NCI-H2196 treated with DMSO at 0.1 percent for 48 hours (cell line): Measurements from ENCODE around the gene ARL4C.

ENCODE experiments used
- DNase-seq: peaks from one replicate; lab custom pipeline; 2025; ENCODE audit not compliant: unreplicated experiment; lab: John Stamatoyannopoulos, UW

The ARL4C gene

GRCh38 chr2:234500394-234501006 lies 3.6 kb upstream of the ARL4C start:
- peak; percentile 62 for DNase-seq

- no peak for DNase-seq
Observed at GRCh38 chr2:234497594-234498235, 834 bp upstream of the ARL4C start.

- DNase-seq, result no peak
Observed at GRCh38 chr2:234496055-234496834, 636 bp downstream of the ARL4C start.

- no peak for DNase-seq
Observed at GRCh38 chr2:234495251-234496054, 1.4 kb downstream of the ARL4C start.

- peak; percentile 50 for DNase-seq
Observed at GRCh38 chr2:234494361-234495250, 2.3 kb downstream of the ARL4C start.

GRCh38 chr2:234493796-234494195 lies 3.1 kb downstream of the ARL4C start:
- DNase-seq, result no peak

- DNase-seq, result no peak
Observed at GRCh38 chr2:234492717-234493485, 4.0 kb downstream of the ARL4C start.

GRCh38 chr2:234491897-234492296 lies 5.0 kb downstream of the ARL4C start:
- no peak for DNase-seq

GRCh38 chr2:234491281-234491680 lies 5.6 kb downstream of the ARL4C start:
- DNase-seq, result no peak

- DNase-seq, result no peak
Observed at GRCh38 chr2:234490271-234491091, 6.4 kb downstream of the ARL4C start.

- no peak for DNase-seq
Observed at GRCh38 chr2:234488913-234489451, 7.9 kb downstream of the ARL4C start.

- DNase-seq, result no peak
Observed at GRCh38 chr2:234488486-234488885, 8.4 kb downstream of the ARL4C start.

- DNase-seq, result no peak
Observed at GRCh38 chr2:234487356-234487755, 9.5 kb downstream of the ARL4C start.

- DNase-seq, result no peak
Observed at GRCh38 chr2:234483568-234484251, 13.2 kb downstream of the ARL4C start.

- no peak for DNase-seq
Observed at GRCh38 chr2:234481301-234481700, 15.6 kb downstream of the ARL4C start.

GRCh38 chr2:234480337-234480736 lies 16.5 kb downstream of the ARL4C start:
- no peak for DNase-seq

GRCh38 chr2:234479465-234479864 lies 17.4 kb downstream of the ARL4C start:
- DNase-seq, result no peak
